NK-92 (cell line): ENCODE data around the gene SORBS1.

Source experiments
- DNase-seq: peaks from one replicate; lab custom pipeline; 2025; ENCODE audit not compliant: unreplicated experiment; lab: John Stamatoyannopoulos, UW

SORBS1 gene

GRCh38 chr10:95442341-95442740 lies 118.8 kb downstream of the SORBS1 start:
- DNase-seq: no peak

DNA sequence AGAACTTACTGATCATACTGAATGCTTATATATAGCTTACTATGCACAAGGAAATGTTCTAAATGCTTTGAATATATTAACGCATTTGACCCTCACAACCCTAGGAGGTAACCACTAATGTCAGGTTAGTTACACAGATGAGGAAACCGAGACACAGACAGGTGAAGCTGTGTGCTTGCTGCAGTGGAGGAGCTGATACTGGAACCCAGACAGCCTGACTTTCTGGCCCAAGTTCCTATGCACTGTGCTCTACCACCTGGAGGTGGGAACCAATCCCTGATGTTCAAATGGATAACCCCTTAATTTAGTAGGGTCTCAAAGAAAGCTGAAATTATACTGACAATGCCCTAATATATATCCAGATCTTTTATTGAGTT lies 119.6 kb downstream of the SORBS1 start:
- DNase-seq: no peak

- no peak for DNase-seq
Measured at GRCh38 chr10:95440756-95441546, 120.2 kb downstream of the SORBS1 start.

GRCh38 chr10:95440038-95440725 lies 121.0 kb downstream of the SORBS1 start:
- no peak for DNase-seq

DNA sequence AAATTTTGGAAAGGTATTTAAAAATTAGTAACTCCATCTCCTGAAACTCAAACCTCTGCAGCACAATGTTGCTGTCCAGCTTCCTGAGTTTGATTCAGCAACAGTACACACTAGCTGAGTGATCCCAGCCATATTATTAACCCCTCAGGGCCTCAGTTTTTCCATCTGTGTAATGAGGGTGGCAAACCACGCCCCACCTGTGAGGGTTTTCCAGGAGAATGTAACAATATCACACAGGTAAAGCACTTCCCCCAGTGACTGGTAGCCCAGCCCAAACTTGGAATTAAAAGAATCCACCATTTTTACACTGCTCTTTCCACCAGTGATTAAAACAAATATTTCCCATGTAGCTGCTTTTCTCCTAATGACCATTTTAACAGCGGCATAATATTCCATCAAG lies 122.4 kb downstream of the SORBS1 start:
- DNase-seq: no peak

DNA sequence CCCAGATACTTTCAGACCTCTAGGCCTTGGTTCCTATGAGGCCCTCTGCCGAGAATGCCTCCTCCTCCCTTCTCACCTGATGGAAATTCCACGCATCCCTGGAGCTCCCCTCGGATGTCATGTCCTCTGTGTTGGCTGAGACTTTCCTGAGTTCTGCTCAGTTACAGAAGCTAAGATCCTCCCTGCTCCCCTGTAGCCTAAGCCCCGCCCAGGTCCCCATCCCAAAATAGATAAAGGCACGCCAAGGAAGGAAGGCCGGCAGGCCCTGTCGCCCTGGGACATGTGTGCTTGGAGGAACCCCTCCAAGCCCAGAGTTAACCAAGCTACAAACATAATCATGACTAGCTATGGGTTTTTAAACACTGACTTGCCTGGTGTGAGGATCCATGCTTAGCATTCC lies 123.5 kb downstream of the SORBS1 start:
- no peak for DNase-seq

DNA sequence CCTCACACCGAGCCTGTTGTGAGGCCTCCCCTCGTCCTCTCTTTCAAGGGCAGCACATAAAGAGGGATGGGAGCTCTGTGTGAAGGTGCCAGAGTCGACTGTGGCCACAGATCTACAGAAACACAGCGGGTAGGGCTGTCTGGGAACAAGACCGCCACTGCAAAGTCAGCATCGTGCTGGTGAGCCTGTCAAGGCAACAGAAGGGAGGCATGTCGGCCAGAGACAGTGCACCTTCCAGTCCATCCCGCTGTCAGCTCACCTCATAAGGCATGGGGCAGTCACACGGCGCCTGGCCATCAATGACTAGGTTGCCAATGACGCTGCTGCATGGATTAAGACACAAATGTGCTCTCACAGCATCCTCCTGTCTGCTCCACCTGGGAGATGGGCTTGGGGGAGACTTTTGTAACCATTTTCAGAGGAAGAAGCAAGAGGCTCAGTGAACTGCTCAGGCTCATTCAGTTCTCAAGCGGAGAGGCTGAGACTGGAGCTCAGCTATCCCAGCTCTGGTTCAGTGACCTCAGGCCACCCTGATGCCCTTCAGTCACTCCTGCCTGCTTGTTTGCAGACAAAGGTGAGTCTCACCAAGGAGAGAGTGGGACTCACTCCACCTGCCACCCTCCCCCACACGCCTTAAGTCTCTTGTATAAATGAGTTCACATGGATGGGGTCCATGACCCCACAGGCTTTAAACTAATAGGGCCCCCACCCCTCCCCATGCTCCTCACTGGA lies 125.5 kb downstream of the SORBS1 start:
- no peak for DNase-seq

GRCh38 chr10:95434583-95434982 lies 126.6 kb downstream of the SORBS1 start:
- DNase-seq: no peak

DNA sequence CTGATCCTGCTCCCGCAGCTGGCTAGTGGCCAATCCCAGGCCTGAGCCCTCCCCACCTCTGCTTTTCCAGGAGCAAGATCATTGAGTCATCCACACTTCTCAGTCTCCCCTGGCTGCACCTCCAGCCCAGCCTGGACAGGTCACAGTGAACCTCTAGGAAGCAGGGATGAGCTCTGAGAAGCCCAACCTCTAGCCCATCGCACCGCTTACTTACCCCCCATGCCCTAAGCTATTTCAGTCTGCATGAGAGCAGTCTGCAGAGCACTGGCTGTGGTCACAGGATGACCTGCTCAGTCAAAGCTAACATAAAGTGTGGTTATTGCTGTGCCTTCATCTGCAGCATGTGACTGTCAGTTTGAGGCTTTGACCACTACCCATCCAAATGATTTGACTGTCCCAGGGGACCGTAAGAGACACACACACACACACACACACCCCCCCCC lies 129.2 kb downstream of the SORBS1 start:
- no peak for DNase-seq

DNA sequence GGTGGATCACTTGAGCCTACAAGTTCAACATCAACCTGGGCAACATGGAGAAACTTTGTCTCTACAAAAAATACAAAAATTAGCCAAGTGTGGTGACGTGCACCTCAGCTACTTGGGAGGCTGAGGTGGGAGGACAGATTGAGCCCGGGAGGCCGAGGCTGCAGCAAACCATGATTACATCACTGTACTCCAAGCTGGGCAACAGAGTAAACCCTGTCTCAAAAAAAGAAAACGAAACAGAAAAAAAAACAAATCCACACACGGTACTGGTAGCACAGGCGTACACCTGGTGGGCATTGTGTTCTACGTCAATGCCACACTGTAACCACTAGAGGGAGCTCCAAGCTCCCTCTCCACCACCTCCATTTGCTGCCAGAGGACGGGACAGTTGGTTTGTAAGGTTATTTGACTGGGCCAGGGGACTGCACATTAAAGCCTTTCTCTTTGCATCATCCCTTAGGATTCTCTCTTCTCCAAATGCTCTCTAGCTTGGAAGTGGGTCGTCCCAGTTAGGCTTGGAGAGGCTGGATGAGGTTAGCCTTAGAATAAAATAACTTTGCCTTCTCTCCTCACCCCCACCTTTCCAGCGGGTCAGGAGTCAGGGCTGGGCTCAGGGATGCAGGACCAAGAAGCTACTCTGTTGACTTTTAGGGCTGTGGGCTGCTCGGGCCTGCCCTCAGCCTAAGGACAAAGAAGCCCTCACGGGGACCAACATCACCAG lies 130.8 kb downstream of the SORBS1 start:
- no peak for DNase-seq

DNA sequence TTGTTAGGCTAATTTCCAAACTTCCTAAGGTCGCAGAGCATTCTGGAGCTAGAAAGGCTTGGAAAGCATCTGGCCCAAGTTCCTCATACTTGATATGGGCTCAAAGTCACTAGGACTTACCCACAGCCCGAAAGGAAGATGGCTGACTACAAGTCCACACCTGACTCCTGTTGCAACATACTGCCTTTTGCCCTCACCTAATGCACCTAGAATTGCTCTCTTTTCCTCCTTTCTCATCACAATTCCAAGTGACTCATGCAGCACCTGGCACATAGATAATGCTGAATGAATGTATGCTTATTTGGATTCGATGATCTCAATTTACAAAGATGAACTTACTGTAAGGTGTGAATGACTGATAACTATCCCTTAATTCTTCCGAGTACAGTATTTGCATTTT lies 131.5 kb downstream of the SORBS1 start:
- no peak for DNase-seq

GRCh38 chr10:95428701-95429100 lies 132.5 kb downstream of the SORBS1 start:
- no peak for DNase-seq

- DNase-seq: no peak
Measured at GRCh38 chr10:95426482-95426881, 134.7 kb downstream of the SORBS1 start.

GRCh38 chr10:95425592-95426465 lies 135.3 kb downstream of the SORBS1 start:
- DNase-seq: no peak

- DNase-seq: no peak
Measured at GRCh38 chr10:95423164-95424005, 137.8 kb downstream of the SORBS1 start.

- DNase-seq: no peak
Measured at GRCh38 chr10:95422233-95422632, 138.9 kb downstream of the SORBS1 start.

DNA sequence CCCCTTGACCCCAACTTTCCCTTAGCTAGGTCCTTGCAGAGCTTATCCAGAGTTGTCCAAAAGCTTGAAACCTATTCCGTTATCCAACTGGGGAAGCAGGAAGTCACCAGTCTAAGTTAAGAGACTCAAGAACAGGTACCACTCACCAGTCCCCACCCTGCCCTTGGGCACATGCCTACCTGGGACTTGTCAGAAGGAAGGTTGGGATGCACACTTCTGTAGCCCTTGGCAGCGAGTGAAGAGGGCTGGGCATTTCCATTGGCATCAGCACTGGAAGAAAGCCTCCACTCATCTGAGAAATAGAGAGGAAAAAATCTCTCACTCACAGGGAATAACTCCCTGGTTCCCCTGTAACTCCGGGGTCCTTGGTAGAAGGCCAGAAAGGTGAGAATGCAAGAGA lies 139.4 kb downstream of the SORBS1 start:
- no peak for DNase-seq

DNA sequence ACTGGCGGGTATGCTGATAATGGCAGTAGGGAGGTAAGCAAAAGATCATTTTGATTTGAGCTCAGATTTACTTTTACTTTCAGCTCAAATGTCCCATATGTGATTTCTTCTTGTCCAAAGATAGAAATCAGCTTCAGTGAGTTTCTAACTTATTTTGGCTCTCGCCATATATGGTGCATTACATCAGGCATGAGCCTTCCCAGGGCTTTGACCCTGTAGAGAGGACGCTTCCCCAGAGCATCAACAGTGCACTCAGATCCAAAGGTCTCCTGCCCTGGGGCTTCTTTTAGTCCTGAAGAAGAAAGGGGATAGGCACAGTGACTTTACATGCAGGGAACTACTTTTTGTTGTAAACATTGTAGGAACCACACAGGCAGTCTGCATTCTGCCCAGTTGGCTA lies 141.8 kb downstream of the SORBS1 start:
- no peak for DNase-seq

GRCh38 chr10:95416973-95417372 lies 144.2 kb downstream of the SORBS1 start:
- no peak for DNase-seq
